IMR-90 (cell line): Measurements from ENCODE around the gene RAB29. TPM values are rescaled to one million over a fixed set of nuclear protein-coding genes. Genes with fewer than 3 reads are reported as not detected.
A peak's percentile ranks its signal among the peaks of the same experiment; 100 is the strongest.

Experiments used
- ATAC-seq: fragments of 200-7000 bp; cut with Tn5 transposase; 2 replicates; pipeline ENCODE4 v1.9.1; 2020; ENCODE audit warnings: low read depth, mild to moderate bottlenecking, moderate library complexity
- BruUV-seq: library from RNA; stranded (reverse); fragments of 400-500 nt; replicated peaks from 2 replicates; lab custom pipeline; 2021; lab: Mats Ljungman, UMichigan
- CTCF ChIA-PET: fragments of 300-600 bp; formaldehyde crosslinking; extraction: SDS; loops from one replicate; lab custom pipeline; 2021; ENCODE audit warnings: antibody characterized with exemption; lab: Yijun Ruan, JAX
- POLR2A ChIA-PET: fragments of 300-600 bp; sonication (Branson Sonifier 250); formaldehyde crosslinking; loops from one replicate; lab custom pipeline; 2022; ENCODE audit warnings: antibody characterized with exemption; ENCODE audit not compliant: unreplicated experiment; lab: Charles Lee
- DNase-seq: peaks from one replicate; pipeline ENCODE4 v3.0.0; 2013
- H2AFZ ChIP-seq: replicated peaks from 2 replicates; pipeline ENCODE3; 2013; ENCODE audit warnings: low read length, mild to moderate bottlenecking; ENCODE audit not compliant: poor library complexity
- H2AK5ac ChIP-seq: 2 replicates; pipeline ENCODE4 v1.6.1; 2013; ENCODE audit warnings: low read depth, low read length, inconsistent platforms
- H2AK9ac ChIP-seq: replicated peaks from 2 replicates; pipeline ENCODE3; 2013; ENCODE audit warnings: mild to moderate bottlenecking, low read depth, low read length, moderate library complexity; ENCODE audit not compliant: poor library complexity
- H2BK120ac ChIP-seq: 2 replicates; pipeline ENCODE4 v1.6.1; 2013; ENCODE audit warnings: low read depth, low read length, inconsistent platforms
- H2BK15ac ChIP-seq: 3 replicates; pipeline ENCODE4 v1.6.1; 2013; ENCODE audit warnings: low read depth, low read length, inconsistent platforms
- H2BK20ac ChIP-seq: 2 replicates; pipeline ENCODE4 v1.6.1; 2013; ENCODE audit warnings: low read depth, mild to moderate bottlenecking, inconsistent platforms, low read length, moderate library complexity
- H2BK5ac ChIP-seq: 2 replicates; pipeline ENCODE4 v1.6.1; 2013; ENCODE audit warnings: mild to moderate bottlenecking, low read depth, low read length, inconsistent platforms; ENCODE audit not compliant: poor library complexity, severe bottlenecking
- H3K14ac ChIP-seq: replicated peaks from 2 replicates; pipeline ENCODE4 v1.6.1; 2013; ENCODE audit warnings: low read depth, low read length, inconsistent platforms
- H3K18ac ChIP-seq: 2 replicates; pipeline ENCODE4 v1.6.1; 2013; ENCODE audit warnings: low read depth, low read length, control low read depth
- H3K23ac ChIP-seq: 2 replicates; pipeline ENCODE4 v1.6.1; 2013; ENCODE audit warnings: low read depth, low read length, inconsistent platforms
- H3K27ac ChIP-seq: 2 replicates; pipeline ENCODE4 v1.5.1; 2013; ENCODE audit warnings: mild to moderate bottlenecking, control low read depth, low read length; ENCODE audit not compliant: insufficient read depth
- H3K27me3 ChIP-seq: 2 replicates; pipeline ENCODE4 v1.6.1; 2013; ENCODE audit warnings: low read length; ENCODE audit not compliant: control insufficient read depth, insufficient read depth
- H3K36me3 ChIP-seq: 2 replicates; pipeline ENCODE4 v1.6.1; 2013; ENCODE audit warnings: low read length, mixed read lengths; ENCODE audit not compliant: control insufficient read depth, insufficient read depth
- H3K4ac ChIP-seq: 2 replicates; pipeline ENCODE4 v1.6.1; 2013; ENCODE audit warnings: low read depth, low read length, inconsistent platforms
- H3K4me1 ChIP-seq: 2 replicates; pipeline ENCODE4 v1.6.1; 2013; ENCODE audit warnings: low read length, mixed read lengths; ENCODE audit not compliant: control insufficient read depth, insufficient read depth
- H3K4me2 ChIP-seq: 2 replicates; pipeline ENCODE4 v1.6.1; 2013; ENCODE audit warnings: low read depth, mild to moderate bottlenecking, control low read depth, low read length, moderate library complexity
- H3K4me3 ChIP-seq: 2 replicates; pipeline ENCODE4 v1.5.1; 2013; ENCODE audit warnings: low read depth, mild to moderate bottlenecking, control low read depth, low read length, moderate library complexity; ENCODE audit not compliant: insufficient read depth
- H3K56ac ChIP-seq: 2 replicates; pipeline ENCODE4 v1.6.1; 2013; ENCODE audit warnings: low read length, inconsistent platforms; ENCODE audit not compliant: insufficient read depth; ENCODE audit errors: extremely low read depth
- H3K79me1 ChIP-seq, 2 experiments: 2 replicates each; pipeline ENCODE4 v1.6.1; 2013; ENCODE audit warnings: low read length in 2 of 2, inconsistent platforms in 1 of 2, low read depth in 1 of 2
- H3K9ac ChIP-seq: 2 replicates; pipeline ENCODE4 v1.6.1; 2013; ENCODE audit warnings: low read depth, low read length, control low read depth
- H3K9me1 ChIP-seq: 2 replicates; pipeline ENCODE4 v1.6.1; 2013; ENCODE audit warnings: low read length, inconsistent platforms; ENCODE audit not compliant: insufficient read depth
- H3K9me3 ChIP-seq: 2 replicates; pipeline ENCODE4 v1.6.1; 2013; ENCODE audit warnings: low read length; ENCODE audit not compliant: control insufficient read depth, insufficient read depth
- H4K20me1 ChIP-seq: 2 replicates; pipeline ENCODE4 v1.6.1; 2013; ENCODE audit warnings: low read length, inconsistent platforms; ENCODE audit not compliant: insufficient read depth
- H4K5ac ChIP-seq: 2 replicates; pipeline ENCODE4 v1.6.1; 2013; ENCODE audit warnings: mild to moderate bottlenecking, low read depth, low read length, control low read depth
- H4K8ac ChIP-seq, 2 experiments: 2 replicates each; pipeline ENCODE4 v1.6.1; 2013; ENCODE audit warnings: low read depth in 2 of 2, low read length in 2 of 2, control low read depth in 1 of 2, inconsistent platforms in 1 of 2
- H4K91ac ChIP-seq: 2 replicates; pipeline ENCODE4 v1.6.1; 2013; ENCODE audit warnings: low read depth, low read length, inconsistent platforms; ENCODE audit not compliant: insufficient read depth
- BHLHE40 ChIP-seq: fragments of 150-350 bp; IDR thresholded peaks from 2 replicates; pipeline ENCODE4 v1.6.1; 2016; ENCODE audit warnings: mild to moderate bottlenecking, low read depth, low read length
- CEBPB ChIP-seq: IDR thresholded peaks from 2 replicates; pipeline ENCODE4 v1.6.1; 2012; ENCODE audit warnings: low read depth, low read length, improper control_type of control experiment
- CHD1 ChIP-seq: IDR thresholded peaks from 2 replicates; pipeline ENCODE4 v1.6.1; 2012; ENCODE audit warnings: low read depth, low read length, improper control_type of control experiment
- NFE2L2 ChIP-seq: fragments of 150-350 bp; IDR thresholded peaks from 2 replicates; pipeline ENCODE4 v1.6.1; 2016; ENCODE audit warnings: low read depth, mild to moderate bottlenecking, low read length
- POLR2A ChIP-seq: IDR thresholded peaks from 2 replicates; pipeline ENCODE4 v1.6.1; 2012; ENCODE audit warnings: mild to moderate bottlenecking, low read depth, low read length
- RCOR1 ChIP-seq: IDR thresholded peaks from 2 replicates; pipeline ENCODE4 v1.6.1; 2012; ENCODE audit warnings: mild to moderate bottlenecking, low read length, improper control_type of control experiment; ENCODE audit not compliant: insufficient replicate concordance
- WGBS, 2 experiments: methylation state at CpG; one replicate each; pipeline versions ENCODE4 v1.1.5 to v1.1.7; 2013; ENCODE audit warnings: missing lambda C conversion rate in 2 of 2; ENCODE audit not compliant: insufficient read length in 1 of 2; ENCODE audit errors: extremely low coverage in 2 of 2; 5-methylcytosine and 5-hydroxymethylcytosine counted together
- dilution Hi-C: fragments of 300-500 bp; cut with HindIII; formaldehyde crosslinking; loops from one replicate; pipeline ENCODE4 v1.14.3; 2018; ENCODE audit warnings: low sequenced_read_pairs; ENCODE audit not compliant: unreplicated experiment
- in situ Hi-C: fragments of 300-500 bp; cut with MboI; formaldehyde crosslinking; loops from 3 replicates; pipeline ENCODE4 v1.14.3; 2019; ENCODE audit warnings: low sequenced_read_pairs, inconsistent platforms, mixed read lengths
- intact Hi-C: fragments of 100-400 bp; cut with micrococcal nuclease; formaldehyde crosslinking; loops from 2 replicates; pipeline ENCODE4 v1.10.0; 2022
- polyA plus RNA-seq, 3 experiments: library from polyadenylated mRNA; depleted of rRNA; stranded (reverse); fragments of >200 nt; gene quantifications; 2 replicates each; pipeline ENCODE4 v1.2.3, GENCODE V29; 2012; ENCODE audit warnings: low replicate concordance in 1 of 3
- total RNA-seq: library from RNA; depleted of rRNA; stranded (reverse); fragments of >200 nt; gene quantifications from 2 replicates; pipeline ENCODE4 v1.2.3, GENCODE V29; 2012
- TF ChIP-seq, protein P1 (sequence below): conservative IDR thresholded peaks from 2 replicates; pipeline ENCODE4 v1.5.1; 2012; ENCODE audit warnings: mild to moderate bottlenecking, low read depth, low read length, improper control_type of control experiment
- TF ChIP-seq, protein P2 (sequence below): fragments of 150-350 bp; IDR thresholded peaks from 2 replicates; pipeline ENCODE4 v1.6.1; 2017; ENCODE audit warnings: mild to moderate bottlenecking, antibody characterized with exemption, low read length, low read depth

RAB29 gene
- total and polyA plus RNA-seq, 2 of the 4 experiments (the other 2 are of a cell fraction) = 5.7 to 7.3 TPM

DNA sequence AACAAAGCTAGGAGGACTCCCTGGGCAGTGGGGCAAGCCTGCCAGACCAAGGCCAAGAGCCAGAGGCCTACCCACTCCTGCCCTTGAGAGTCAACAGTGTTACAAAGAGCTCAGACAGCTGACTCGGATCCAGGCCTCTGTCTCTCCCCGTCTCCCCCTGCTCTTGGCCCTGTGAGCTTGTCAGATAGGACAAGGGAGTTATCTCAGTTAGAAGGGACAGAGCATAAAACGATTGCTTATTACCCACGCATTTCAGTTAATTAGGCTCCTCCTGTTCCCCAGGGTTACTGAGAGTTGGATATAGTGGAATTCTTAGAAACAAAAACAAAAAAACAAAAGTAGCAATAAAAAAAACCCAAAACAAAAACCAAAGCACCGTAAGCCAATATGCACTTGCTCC lies 36.4 kb upstream of the RAB29 start:
- no peaks in the 10 kb centered on the region for H3K9me3 ChIP-seq
- H3K18ac ChIP-seq = no peak overlapping the region
- H3K27ac ChIP-seq = 0 out of 2 replicates have a peak overlapping the region, but pooled peaks have one; percentile 1
- no peak overlapping the region for H2BK15ac ChIP-seq
- H3K9me1 ChIP-seq = peaks cover 12% of the 10 kb centered on the region; the same call in 1 of the 2 replicates
- TF ChIP-seq, protein P1, sequence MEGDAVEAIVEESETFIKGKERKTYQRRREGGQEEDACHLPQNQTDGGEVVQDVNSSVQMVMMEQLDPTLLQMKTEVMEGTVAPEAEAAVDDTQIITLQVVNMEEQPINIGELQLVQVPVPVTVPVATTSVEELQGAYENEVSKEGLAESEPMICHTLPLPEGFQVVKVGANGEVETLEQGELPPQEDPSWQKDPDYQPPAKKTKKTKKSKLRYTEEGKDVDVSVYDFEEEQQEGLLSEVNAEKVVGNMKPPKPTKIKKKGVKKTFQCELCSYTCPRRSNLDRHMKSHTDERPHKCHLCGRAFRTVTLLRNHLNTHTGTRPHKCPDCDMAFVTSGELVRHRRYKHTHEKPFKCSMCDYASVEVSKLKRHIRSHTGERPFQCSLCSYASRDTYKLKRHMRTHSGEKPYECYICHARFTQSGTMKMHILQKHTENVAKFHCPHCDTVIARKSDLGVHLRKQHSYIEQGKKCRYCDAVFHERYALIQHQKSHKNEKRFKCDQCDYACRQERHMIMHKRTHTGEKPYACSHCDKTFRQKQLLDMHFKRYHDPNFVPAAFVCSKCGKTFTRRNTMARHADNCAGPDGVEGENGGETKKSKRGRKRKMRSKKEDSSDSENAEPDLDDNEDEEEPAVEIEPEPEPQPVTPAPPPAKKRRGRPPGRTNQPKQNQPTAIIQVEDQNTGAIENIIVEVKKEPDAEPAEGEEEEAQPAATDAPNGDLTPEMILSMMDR = no peak
- TF ChIP-seq CEBPB (no peak), BHLHE40 (no peak), NFE2L2 (no peak), RCOR1 (no peak), POLR2A (no peak), CHD1 (no peak)
- TF ChIP-seq, protein P2, sequence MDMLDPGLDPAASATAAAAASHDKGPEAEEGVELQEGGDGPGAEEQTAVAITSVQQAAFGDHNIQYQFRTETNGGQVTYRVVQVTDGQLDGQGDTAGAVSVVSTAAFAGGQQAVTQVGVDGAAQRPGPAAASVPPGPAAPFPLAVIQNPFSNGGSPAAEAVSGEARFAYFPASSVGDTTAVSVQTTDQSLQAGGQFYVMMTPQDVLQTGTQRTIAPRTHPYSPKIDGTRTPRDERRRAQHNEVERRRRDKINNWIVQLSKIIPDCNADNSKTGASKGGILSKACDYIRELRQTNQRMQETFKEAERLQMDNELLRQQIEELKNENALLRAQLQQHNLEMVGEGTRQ = no peak
- peaks cover 6% of the 10 kb centered on the region; the same call in 1 of the 2 replicates for H3K4me1 ChIP-seq
- peaks cover 20% of the 10 kb centered on the region for H3K36me3 ChIP-seq
- no peak overlapping the region for H4K91ac ChIP-seq
- no peak overlapping the region for H3K4ac ChIP-seq
- ATAC-seq = no peak
- intact Hi-C loops = loop anchor here (2.0 to 5.0 kb wide), 3 partner anchors 63 to 95 kb away; no protein-coding TSS in a partner anchor
- dilution Hi-C loops = no loop called here
- H3K23ac ChIP-seq = peak overlapping the region; percentile 89; the same call in 1 of the 2 replicates
- H2AFZ ChIP-seq = peak overlapping the region; percentile 21
- POLR2A ChIA-PET = no interaction called here
- no peak overlapping the region for H2AK9ac ChIP-seq
- no peaks in the 10 kb centered on the region for H4K20me1 ChIP-seq
- peaks cover 25 to 49% of the 10 kb centered on the region in 2 experiments for H3K79me1 ChIP-seq
- H2BK5ac ChIP-seq = no peak overlapping the region
- H4K8ac ChIP-seq = no peak overlapping the region
- in situ Hi-C loops = no loop called here
- no peak overlapping the region for H3K56ac ChIP-seq
- 0 out of 2 replicates have a peak overlapping the region, but pooled peaks have one; percentile 35 for H3K14ac ChIP-seq
- H3K27me3 ChIP-seq = no peaks in the 10 kb centered on the region
- H2BK120ac ChIP-seq = no peak overlapping the region
- DNase-seq = no peak
- CTCF ChIA-PET = interaction anchor here (1.4 kb wide), 1 partner anchor 14 kb away, joined by 6 read pairs; no protein-coding TSS in a partner anchor
- no peak overlapping the region for H2BK20ac ChIP-seq
- H3K4me3 ChIP-seq = peak overlapping the region; percentile 63
- no peak overlapping the region for H2AK5ac ChIP-seq
- H4K5ac ChIP-seq = no peak overlapping the region
- WGBS, 2 experiments = no CpG with 5 or more reads among the region's 5 CpGs
- peak overlapping the region; percentile 75 for H3K9ac ChIP-seq
- H3K4me2 ChIP-seq = peak overlapping the region; percentile 92
- no TSS peak for BruUV-seq
